Endothelial cell of umbilical vein (primary cell): ENCODE results near the gene WDPCP. TPM values are rescaled to one million over a fixed set of nuclear protein-coding genes. Genes with fewer than 3 reads are reported as not detected.

ENCODE experiments used
- BruUV-seq: library from RNA; stranded (reverse); fragments of 400-500 nt; replicated peaks from 2 replicates; lab custom pipeline; 2021; lab: Mats Ljungman, UMichigan
- CTCF ChIA-PET: fragments of 300-600, 350-600 bp; sonication (Branson Sonifier 250); formaldehyde crosslinking; loops from one replicate; lab custom pipeline; 2021; ENCODE audit warnings: antibody characterized with exemption, inconsistent platforms; lab: Charles Lee
- POLR2A ChIA-PET: fragments of 300-600, 350-600 bp; sonication (Branson Sonifier 250); formaldehyde crosslinking; loops from one replicate; lab custom pipeline; 2021; ENCODE audit warnings: antibody characterized with exemption, inconsistent platforms; lab: Charles Lee
- DNase-seq: peaks from one replicate; pipeline ENCODE4 v3.0.0-alpha.2; 2011; ENCODE audit warnings: low read depth, low spot score
- FAIRE-seq: peaks from 2 replicates; lab custom pipeline; 2011; peaks lifted over from hg19 to GRCh38; lab: Jason Lieb, UNC
- H2AFZ ChIP-seq: 2 replicates; pipeline ENCODE4 v1.6.0; 2012; ENCODE audit warnings: low read depth, low read length, control low read depth, inconsistent platforms
- H3K27ac ChIP-seq: 2 replicates; pipeline ENCODE4 v1.5.1; 2011; ENCODE audit warnings: low read depth, mild to moderate bottlenecking, control low read depth, low read length, moderate library complexity; ENCODE audit not compliant: insufficient read depth
- H3K27me3 ChIP-seq, 2 experiments: 2 replicates each; pipeline versions ENCODE4 v1.6.0 to v1.6.1; 2011; ENCODE audit warnings: low read length in 2 of 2, mixed read lengths in 1 of 2; ENCODE audit not compliant: control insufficient read depth in 2 of 2, insufficient read depth in 2 of 2
- H3K36me3 ChIP-seq, 2 experiments: 2 replicates in 1 of 2; 3 replicates in 1 of 2; pipeline ENCODE4 v1.5.1; 2011; ENCODE audit warnings: low read length in 2 of 2, mild to moderate bottlenecking in 1 of 2, moderate library complexity in 1 of 2; ENCODE audit not compliant: control insufficient read depth in 2 of 2, insufficient read depth in 2 of 2; ENCODE audit errors: extremely low read depth in 1 of 2
- H3K4me1 ChIP-seq: 3 replicates; pipeline ENCODE4 v1.5.1; 2011; ENCODE audit warnings: mild to moderate bottlenecking, low read length; ENCODE audit not compliant: control insufficient read depth, insufficient read depth; ENCODE audit errors: extremely low read depth
- H3K4me2 ChIP-seq: 2 replicates; pipeline ENCODE4 v1.6.1; 2011; ENCODE audit warnings: low read length, control low read depth, mixed read lengths; ENCODE audit not compliant: insufficient read depth
- H3K4me3 ChIP-seq, 3 experiments: fragments of 200-600 bp in 1 of 3; sonication (generic), shearing (Covaris generic) in 1 of 3; replicated peaks in 1 of 3; 2 replicates each; pipeline ENCODE4 v1.5.1; 2011 to 2016; ENCODE audit warnings: control low read depth in 3 of 3, low read length in 3 of 3, mild to moderate bottlenecking in 2 of 3, inconsistent platforms in 1 of 3, low read depth in 1 of 3, moderate library complexity in 1 of 3; ENCODE audit not compliant: insufficient read depth in 1 of 3
- H3K79me2 ChIP-seq: 2 replicates; pipeline ENCODE4 v1.6.0; 2012; ENCODE audit warnings: low read length, inconsistent platforms; ENCODE audit not compliant: control insufficient read depth, insufficient read depth
- H3K9ac ChIP-seq: replicated peaks from 2 replicates; pipeline ENCODE3; 2011; ENCODE audit warnings: low read length, control low read depth; ENCODE audit not compliant: insufficient read depth; ENCODE audit errors: extremely low read depth
- H3K9me1 ChIP-seq: replicated peaks from 3 replicates; pipeline ENCODE4 v1.6.0; 2011; ENCODE audit warnings: mild to moderate bottlenecking, low read length; ENCODE audit not compliant: control insufficient read depth, insufficient read depth; ENCODE audit errors: extremely low read depth
- H3K9me3 ChIP-seq: replicated peaks from 2 replicates; pipeline ENCODE4 v1.5.1; 2012; ENCODE audit warnings: low read length, inconsistent platforms; ENCODE audit not compliant: control insufficient read depth, insufficient read depth
- H4K20me1 ChIP-seq: replicated peaks from 2 replicates; pipeline ENCODE3; 2011; ENCODE audit warnings: mild to moderate bottlenecking, low read length; ENCODE audit not compliant: control insufficient read depth, insufficient read depth; ENCODE audit errors: extremely low read depth
- EZH2 ChIP-seq: IDR thresholded peaks from 2 replicates; pipeline ENCODE4 v1.6.1; 2012; ENCODE audit warnings: borderline replicate concordance, low read depth, mild to moderate bottlenecking, moderate library complexity, low read length, inconsistent platforms; ENCODE audit not compliant: severe bottlenecking
- FOS ChIP-seq: IDR thresholded peaks from 2 replicates; pipeline ENCODE4 v1.6.1; 2011; ENCODE audit warnings: mild to moderate bottlenecking, low read length, moderate library complexity, borderline replicate concordance; ENCODE audit not compliant: insufficient read depth
- GATA2 ChIP-seq: IDR thresholded peaks from 2 replicates; pipeline ENCODE4 v1.7.0; 2011; ENCODE audit warnings: low read depth, mild to moderate bottlenecking, moderate library complexity, mixed read lengths, low read length; ENCODE audit not compliant: insufficient read length, insufficient read depth
- JUN ChIP-seq: IDR thresholded peaks from 2 replicates; pipeline ENCODE4 v1.6.1; 2011; ENCODE audit warnings: borderline replicate concordance, low read depth; ENCODE audit not compliant: insufficient read length, insufficient read depth
- MYC ChIP-seq: IDR thresholded peaks from one replicate; pipeline ENCODE4 v1.6.1; 2011; ENCODE audit warnings: mild to moderate bottlenecking, low read depth, low read length
- POLR2A ChIP-seq: IDR thresholded peaks from 2 replicates; pipeline ENCODE4 v1.6.1; 2012; ENCODE audit warnings: low read depth, mild to moderate bottlenecking, control low read depth, low read length
- POLR2AphosphoS5 ChIP-seq: IDR thresholded peaks from 2 replicates; pipeline ENCODE4 v1.6.1; 2012; ENCODE audit warnings: low read depth, mild to moderate bottlenecking, control low read depth, low read length, moderate library complexity; ENCODE audit not compliant: insufficient read depth
- dilution Hi-C: fragments of 300-500 bp; cut with MboI; formaldehyde crosslinking; loops from one replicate; pipeline ENCODE4 v1.15.0; 2019; ENCODE audit warnings: low sequenced_read_pairs; ENCODE audit not compliant: extremely low pct_ligation_motif_present
- intact Hi-C: fragments of 100-400 bp; cut with micrococcal nuclease; formaldehyde crosslinking; loops from one replicate; pipeline ENCODE4 v1.10.0; 2022
- polyA plus RNA-seq, 4 experiments: library from polyadenylated mRNA; depleted of rRNA in 3 of 4; stranded (reverse) in 3 of 4; unstranded in 1 of 4; fragments of >200 nt; gene quantifications; 2 replicates each; pipeline versions ENCODE4 v1.2.1 to v1.2.3, GENCODE V29; 2011 to 2012; ENCODE audit warnings: missing spikeins in 1 of 4
- total RNA-seq: library from RNA; stranded (reverse); gene quantifications from 2 replicates; pipeline ENCODE4 v1.2.3, GENCODE V29; 2021
- TF ChIP-seq, protein P1 (sequence below): IDR thresholded peaks from 2 replicates; pipeline ENCODE4 v1.6.1; 2011; ENCODE audit not compliant: insufficient read depth, insufficient read length

Gene WDPCP
- total and polyA plus RNA-seq, 2 donors (not counting 3 experiments of a cell fraction or from before 2014, with no cell fraction given), result 4.0 to 8.8 TPM

DNA sequence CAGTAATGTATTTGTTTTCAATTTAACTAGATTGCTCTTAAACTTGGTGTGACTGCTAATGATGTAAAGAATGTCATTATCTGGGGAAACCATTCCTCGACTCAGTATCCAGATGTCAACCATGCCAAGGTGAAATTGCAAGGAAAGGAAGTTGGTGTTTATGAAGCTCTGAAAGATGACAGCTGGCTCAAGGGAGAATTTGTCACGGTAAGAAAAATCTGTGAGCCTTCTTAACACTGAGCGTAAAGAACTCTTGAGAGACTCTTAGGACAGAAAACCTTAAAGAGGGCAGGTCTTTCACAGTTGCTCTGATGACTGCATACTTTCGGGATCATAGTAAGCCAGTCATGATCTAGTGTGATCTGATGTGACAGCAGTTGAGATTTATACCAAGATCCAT, 16.4 kb upstream of the WDPCP start:
- TF ChIP-seq MYC, result no peak
- TF ChIP-seq POLR2A, result no peak
- TF ChIP-seq EZH2, result no peak
- TF ChIP-seq FOS, result no peak
- TF ChIP-seq POLR2AphosphoS5, result no peak
- TF ChIP-seq, protein P1, sequence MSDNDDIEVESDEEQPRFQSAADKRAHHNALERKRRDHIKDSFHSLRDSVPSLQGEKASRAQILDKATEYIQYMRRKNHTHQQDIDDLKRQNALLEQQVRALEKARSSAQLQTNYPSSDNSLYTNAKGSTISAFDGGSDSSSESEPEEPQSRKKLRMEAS, result no peak
- no peak for TF ChIP-seq GATA2
- DNase-seq, result no peak

DNA sequence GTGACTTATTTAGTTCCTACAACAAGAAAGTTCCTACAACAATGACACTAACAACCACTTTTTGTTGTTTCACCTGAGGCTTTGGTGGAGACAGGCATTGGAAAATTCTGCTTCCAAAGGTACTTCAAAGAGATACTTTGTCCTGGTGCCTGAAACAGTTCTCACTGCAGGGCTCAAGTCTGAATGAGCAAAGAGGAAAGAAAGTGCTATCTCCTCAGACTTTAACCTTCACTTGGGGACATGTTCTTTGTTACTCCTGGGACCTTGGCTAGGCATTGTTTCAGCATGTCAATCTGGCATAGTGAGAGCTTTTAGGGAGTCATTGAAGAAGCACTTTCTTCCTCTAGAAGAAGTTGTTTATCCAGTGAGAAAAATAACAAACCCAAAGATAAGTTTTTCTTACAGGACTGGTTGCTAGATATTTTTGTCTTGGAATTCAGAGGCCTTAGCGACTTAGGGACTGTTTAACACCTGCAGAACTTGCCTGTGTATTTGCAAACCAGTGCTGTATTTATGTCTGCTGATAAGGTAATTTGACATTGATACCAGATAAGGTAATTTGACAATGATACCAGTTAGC, 12.7 kb upstream of the WDPCP start:
- peaks cover 4% of the 10 kb centered on the region for H3K9me1 ChIP-seq
- H3K36me3 ChIP-seq, result peaks cover 22 to 25% of the 10 kb centered on the region in 2 experiments
- H4K20me1 ChIP-seq, result no peaks in the 10 kb centered on the region
- intact Hi-C loops (no loop called here), dilution Hi-C loops (no loop called here)
- H3K27ac ChIP-seq, result no peak overlapping the region
- no peaks in the 10 kb centered on the region for H3K27me3 ChIP-seq
- H3K9me3 ChIP-seq, result no peaks in the 10 kb centered on the region
- H3K9ac ChIP-seq, result no peak overlapping the region
- H3K79me2 ChIP-seq, result peaks cover 4% of the 10 kb centered on the region
- no TSS peak for BruUV-seq
- FAIRE-seq (no peak), DNase-seq (no peak)
- CTCF ChIA-PET, result interaction anchor here (1.1 to 2.2 kb wide), 3 partner anchors 12 to 289 kb away, joined by 4 to 7 read pairs (median 5); partner anchors contain the start of genes MDH1 and WDPCP
- no peak for TF ChIP-seq JUN
- TF ChIP-seq EZH2, result no peak
- no peak for TF ChIP-seq FOS
- TF ChIP-seq POLR2A, result no peak
- TF ChIP-seq POLR2AphosphoS5, result no peak
- H3K4me1 ChIP-seq, result no peaks in the 10 kb centered on the region
- no peak overlapping the region for H3K4me3 ChIP-seq
- no peak overlapping the region for H2AFZ ChIP-seq
- H3K4me2 ChIP-seq, result no peak overlapping the region
- POLR2A ChIA-PET, result no interaction called here

More for the DNA sequence above, 16.4 kb upstream of the WDPCP start:
- Histone ChIP-seq H3K9me1 (peaks cover 2% of the 10 kb centered on the region), H3K4me3 (no peak overlapping the region), H3K27ac (no peak overlapping the region), H3K36me3 (peaks cover 24 to 28% of the 10 kb centered on the region in 2 experiments), H2AFZ (no peak overlapping the region), H3K4me2 (no peak overlapping the region), H3K27me3 (no peaks in the 10 kb centered on the region), H3K4me1 (no peaks in the 10 kb centered on the region), H3K79me2 (no peaks in the 10 kb centered on the region), H4K20me1 (no peaks in the 10 kb centered on the region), H3K9me3 (no peaks in the 10 kb centered on the region), H3K9ac (no peak overlapping the region)
- POLR2A ChIA-PET, result no interaction called here
- dilution Hi-C loops (no loop called here), intact Hi-C loops (no loop called here)
- FAIRE-seq, result peak; percentile 31
- CTCF ChIA-PET, result no interaction called here
- no TSS peak for BruUV-seq
